ENCODE measurements around the gene CST9L.

Gene CST9L

GRCh38 chr20:23612396-23612795 lies 44.1 kb upstream of the CST9L start:
- H3K27me3 ChIP-seq (ENCODE audit: control insufficient read depth, low read length): no peaks in the 10 kb centered on the region
- TF ChIP-seq, protein P1, sequence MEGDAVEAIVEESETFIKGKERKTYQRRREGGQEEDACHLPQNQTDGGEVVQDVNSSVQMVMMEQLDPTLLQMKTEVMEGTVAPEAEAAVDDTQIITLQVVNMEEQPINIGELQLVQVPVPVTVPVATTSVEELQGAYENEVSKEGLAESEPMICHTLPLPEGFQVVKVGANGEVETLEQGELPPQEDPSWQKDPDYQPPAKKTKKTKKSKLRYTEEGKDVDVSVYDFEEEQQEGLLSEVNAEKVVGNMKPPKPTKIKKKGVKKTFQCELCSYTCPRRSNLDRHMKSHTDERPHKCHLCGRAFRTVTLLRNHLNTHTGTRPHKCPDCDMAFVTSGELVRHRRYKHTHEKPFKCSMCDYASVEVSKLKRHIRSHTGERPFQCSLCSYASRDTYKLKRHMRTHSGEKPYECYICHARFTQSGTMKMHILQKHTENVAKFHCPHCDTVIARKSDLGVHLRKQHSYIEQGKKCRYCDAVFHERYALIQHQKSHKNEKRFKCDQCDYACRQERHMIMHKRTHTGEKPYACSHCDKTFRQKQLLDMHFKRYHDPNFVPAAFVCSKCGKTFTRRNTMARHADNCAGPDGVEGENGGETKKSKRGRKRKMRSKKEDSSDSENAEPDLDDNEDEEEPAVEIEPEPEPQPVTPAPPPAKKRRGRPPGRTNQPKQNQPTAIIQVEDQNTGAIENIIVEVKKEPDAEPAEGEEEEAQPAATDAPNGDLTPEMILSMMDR (IDR thresholded peaks at IDR 0.05; ENCODE audit: low read depth, low read length, poor library complexity, severe bottlenecking): no peak
- no peak for TF ChIP-seq EZH2phosphoT487 (IDR thresholded peaks at IDR 0.05; ENCODE audit: borderline replicate concordance, low read length)
- H3K4me1 ChIP-seq (ENCODE audit: control insufficient read depth, low read length): no peaks in the 10 kb centered on the region
- no peaks in the 10 kb centered on the region for H4K20me1 ChIP-seq (ENCODE audit: control insufficient read depth, insufficient read depth, low read depth, low read length)
- H3K4me3 ChIP-seq (ENCODE audit: low read length): no peak overlapping the region
- H3K4me2 ChIP-seq (ENCODE audit: low read length): no peak overlapping the region
- H3F3A ChIP-seq (ENCODE audit: control insufficient read depth, insufficient read depth): no peaks in the 10 kb centered on the region
- no peak overlapping the region for H3K27ac ChIP-seq (ENCODE audit: low read depth, low read length)
- H3K36me3 ChIP-seq (ENCODE audit: control insufficient read depth, low read length): no peaks in the 10 kb centered on the region
- no peaks in the 10 kb centered on the region for H3K9me2 ChIP-seq (replicated peaks; ENCODE audit: control insufficient read depth, low read length)
- H3K79me2 ChIP-seq (ENCODE audit: control insufficient read depth, low read length): no peaks in the 10 kb centered on the region
- H3K9me3 ChIP-seq (ENCODE audit: control insufficient read depth, insufficient read depth, low read length): no peaks in the 10 kb centered on the region

- no peak overlapping the region for H3K4me3 ChIP-seq (ENCODE audit: low read length)
- H3K36me3 ChIP-seq (ENCODE audit: control insufficient read depth, low read length): no peaks in the 10 kb centered on the region
- H3K79me2 ChIP-seq (ENCODE audit: control insufficient read depth, low read length): no peaks in the 10 kb centered on the region
- no peak overlapping the region for H3K4me2 ChIP-seq (ENCODE audit: low read length)
- no peaks in the 10 kb centered on the region for H3K9me2 ChIP-seq (replicated peaks; ENCODE audit: control insufficient read depth, low read length)
- H3K27me3 ChIP-seq (ENCODE audit: control insufficient read depth, low read length): no peaks in the 10 kb centered on the region
- no peaks in the 10 kb centered on the region for H3K4me1 ChIP-seq (ENCODE audit: control insufficient read depth, low read length)
- no peaks in the 10 kb centered on the region for H4K20me1 ChIP-seq (ENCODE audit: control insufficient read depth, insufficient read depth, low read depth, low read length)
- no peak overlapping the region for H3K27ac ChIP-seq (ENCODE audit: low read depth, low read length)
- H3F3A ChIP-seq (ENCODE audit: control insufficient read depth, insufficient read depth): no peaks in the 10 kb centered on the region
- TF ChIP-seq, protein P1 (IDR thresholded peaks at IDR 0.05; ENCODE audit: low read depth, low read length, poor library complexity, severe bottlenecking): no peak
- TF ChIP-seq EZH2phosphoT487 (IDR thresholded peaks at IDR 0.05; ENCODE audit: borderline replicate concordance, low read length): no peak
- no peaks in the 10 kb centered on the region for H3K9me3 ChIP-seq (ENCODE audit: control insufficient read depth, insufficient read depth, low read length)
These were observed 41.3 kb upstream of the CST9L start for GRCh38 chr20:23609486-23610109.

GRCh38 chr20:23608251-23608846 lies 40.1 kb upstream of the CST9L start:
- Histone ChIP-seq H3K27me3 (ENCODE audit: control insufficient read depth, low read length) (no peaks in the 10 kb centered on the region), H3F3A (ENCODE audit: control insufficient read depth, insufficient read depth) (no peaks in the 10 kb centered on the region), H3K4me3 (ENCODE audit: low read length) (no peak overlapping the region), H3K36me3 (ENCODE audit: control insufficient read depth, low read length) (no peaks in the 10 kb centered on the region), H4K20me1 (ENCODE audit: control insufficient read depth, insufficient read depth, low read depth, low read length) (no peaks in the 10 kb centered on the region), H3K4me2 (ENCODE audit: low read length) (no peak overlapping the region), H3K4me1 (ENCODE audit: control insufficient read depth, low read length) (no peaks in the 10 kb centered on the region), H3K79me2 (ENCODE audit: control insufficient read depth, low read length) (no peaks in the 10 kb centered on the region), H3K9me3 (ENCODE audit: control insufficient read depth, insufficient read depth, low read length) (no peaks in the 10 kb centered on the region), H3K27ac (ENCODE audit: low read depth, low read length) (no peak overlapping the region), H3K9me2 (replicated peaks; ENCODE audit: control insufficient read depth, low read length) (no peaks in the 10 kb centered on the region)
- TF ChIP-seq EZH2phosphoT487 (IDR thresholded peaks at IDR 0.05; ENCODE audit: borderline replicate concordance, low read length): no peak
- TF ChIP-seq, protein P1 (IDR thresholded peaks at IDR 0.05; ENCODE audit: low read depth, low read length, poor library complexity, severe bottlenecking): no peak
